Stimulated activated CD8-positive, alpha-beta memory T cell treated with anti-CD3 and anti-CD28 coated beads, Interleukin-4, amount 100 ng/mL, for 24 hours (primary cell): ENCODE data around the gene NRIP2.
"Not testable (repeated sequence)": the region's sequence is repeated elsewhere in the genome, so short reads cannot be mapped to it uniquely, and the experiment has no call there.

Source experiments
- DNase-seq: peaks from one replicate; pipeline ENCODE4 v3.0.0-alpha.2; 2020; ENCODE audit warnings: low read depth

The NRIP2 gene

GRCh38 chr12:2834581-2835491 is at the start of gene NRIP2:
TSS of gene NRIP2 (minus strand) at chr12:2835035. CDS start at chr12:2834983, 52 bp downstream.
- no peak for DNase-seq

- no peak for DNase-seq
Measured at GRCh38 chr12:2879853-2880252, 45.0 kb upstream of the NRIP2 start.

- DNase-seq = no peak
Measured at GRCh38 chr12:2877953-2878732, 43.3 kb upstream of the NRIP2 start.

GRCh38 chr12:2877047-2877952 is 42.5 kb upstream of the NRIP2 start, which contains the start of the genes FOXM1 and RHNO1:
TSS of gene FOXM1 (minus strand) at chr12:2877174. CDS start at chr12:2874478, 2,696 bp downstream.
TSS of gene RHNO1 (plus strand) at chr12:2877223. CDS start at chr12:2885367, 8,144 bp downstream.
- DNase-seq = peak; percentile 82

- DNase-seq = no peak
Measured at GRCh38 chr12:2876431-2877046, 41.7 kb upstream of the NRIP2 start.

GRCh38 chr12:2868986-2869632 is 34.3 kb upstream of the NRIP2 start:
- not testable (repeated sequence) for DNase-seq

GRCh38 chr12:2864198-2864597 is 29.4 kb upstream of the NRIP2 start:
- no peak for DNase-seq

GRCh38 chr12:2863402-2863801 is 28.6 kb upstream of the NRIP2 start:
- DNase-seq = not testable (repeated sequence)

- DNase-seq = no peak
Measured at GRCh38 chr12:2862876-2863275, 28.0 kb upstream of the NRIP2 start.

- no peak for DNase-seq
Measured at GRCh38 chr12:2860170-2860569, 25.3 kb upstream of the NRIP2 start.

- no peak for DNase-seq
Measured at GRCh38 chr12:2858944-2859421, 24.1 kb upstream of the NRIP2 start.

GRCh38 chr12:2858334-2858733 is 23.5 kb upstream of the NRIP2 start:
- no peak for DNase-seq

- DNase-seq = no peak
Measured at GRCh38 chr12:2857576-2857975, 22.7 kb upstream of the NRIP2 start.

- no peak for DNase-seq
Measured at GRCh38 chr12:2857021-2857431, 22.2 kb upstream of the NRIP2 start, which contains the start of gene TEX52. TSS of gene TEX52 (minus strand) at chr12:2857039. CDS start at chr12:2857026, 13 bp downstream.

- DNase-seq = no peak
Measured at GRCh38 chr12:2856051-2856450, 21.2 kb upstream of the NRIP2 start.

- no peak for DNase-seq
Measured at GRCh38 chr12:2855546-2855945, 20.7 kb upstream of the NRIP2 start.

GRCh38 chr12:2854669-2855453 is 20.0 kb upstream of the NRIP2 start:
- DNase-seq = no peak

- DNase-seq = peak; percentile 31
Measured at GRCh38 chr12:2853626-2854025, 18.8 kb upstream of the NRIP2 start.

GRCh38 chr12:2851931-2852330 is 17.1 kb upstream of the NRIP2 start:
- no peak for DNase-seq

- no peak for DNase-seq
Measured at GRCh38 chr12:2845280-2845679, 10.4 kb upstream of the NRIP2 start.
